Inflammatory macrophage treated with lipopolysaccharide for 1 hour (primary cell): ENCODE measurements around the gene CRABP2.

Source experiments
- DNase-seq, 2 donors: peaks; one replicate each; pipeline ENCODE4 v3.0.0-alpha.2; 2020 to 2022

CRABP2 gene

GRCh38 chr1:156708218-156708661, 2.9 kb upstream of the CRABP2 start:
- DNase-seq = no peak

- no peak for DNase-seq
Measured at GRCh38 chr1:156707417-156708217, 2.2 kb upstream of the CRABP2 start.

- DNase-seq = no peak
Measured at GRCh38 chr1:156706657-156707416, 1.5 kb upstream of the CRABP2 start.

GRCh38 chr1:156705918-156706656, 704 bp upstream of the CRABP2 start:
- DNase-seq = peak; percentile 37 to 75

- peak; percentile 27 to 36 for DNase-seq
Measured at GRCh38 chr1:156704930-156705320, 458 bp downstream of the CRABP2 start.

- DNase-seq = no peak
Measured at GRCh38 chr1:156704166-156704711, 1.1 kb downstream of the CRABP2 start.

- DNase-seq = no peak
Measured at GRCh38 chr1:156703741-156704140, 1.6 kb downstream of the CRABP2 start.

- no peak for DNase-seq
Measured at GRCh38 chr1:156703336-156703735, 2.0 kb downstream of the CRABP2 start.

GRCh38 chr1:156700736-156701531, 4.4 kb downstream of the CRABP2 start:
- DNase-seq = no peak

GRCh38 chr1:156698995-156699394, 6.4 kb downstream of the CRABP2 start:
- peak; percentile 44 to 80 for DNase-seq

GRCh38 chr1:156697481-156697880, 7.9 kb downstream of the CRABP2 start:
- DNase-seq = no peak

GRCh38 chr1:156696755-156697154, 8.6 kb downstream of the CRABP2 start:
- no peak for DNase-seq

GRCh38 chr1:156694690-156694962, 10.8 kb downstream of the CRABP2 start:
- DNase-seq = no peak

- peak in 1 of 2 donors; percentile 45 for DNase-seq
Measured at GRCh38 chr1:156693848-156694689, 11.3 kb downstream of the CRABP2 start.

GRCh38 chr1:156692925-156693847, 12.2 kb downstream of the CRABP2 start:
- no peak for DNase-seq

- DNase-seq = no peak
Measured at GRCh38 chr1:156692441-156692924, 12.9 kb downstream of the CRABP2 start.

GRCh38 chr1:156691665-156692440, 13.5 kb downstream of the CRABP2 start:
- peak; percentile 64 to 88 for DNase-seq

GRCh38 chr1:156691191-156691590, 14.2 kb downstream of the CRABP2 start:
- DNase-seq = no peak

- peak in 1 of 2 donors; percentile 61 for DNase-seq
Measured at GRCh38 chr1:156690675-156691036, 14.7 kb downstream of the CRABP2 start.
